Fibroblast of lung (primary cell): Measurements from ENCODE around the gene NAA16.

ENCODE experiments used
- EZH2 ChIP-seq: IDR thresholded peaks from 2 replicates; pipeline ENCODE4 v1.5.1; 2012; ENCODE audit warnings: low read length, control low read depth, mild to moderate bottlenecking; ENCODE audit errors: missing control alignments
- TF ChIP-seq, protein P1 (sequence below), 2 donors: IDR thresholded peaks in 1 of 2; conservative IDR thresholded peaks in 1 of 2; 1 replicate in 1 of 2; 2 replicates in 1 of 2; pipeline ENCODE4 v1.5.1; 2011 to 2012; ENCODE audit warnings: low read length in 2 of 2, control low read depth in 1 of 2, inconsistent platforms in 1 of 2, low read depth in 1 of 2, mild to moderate bottlenecking in 1 of 2

DNA sequence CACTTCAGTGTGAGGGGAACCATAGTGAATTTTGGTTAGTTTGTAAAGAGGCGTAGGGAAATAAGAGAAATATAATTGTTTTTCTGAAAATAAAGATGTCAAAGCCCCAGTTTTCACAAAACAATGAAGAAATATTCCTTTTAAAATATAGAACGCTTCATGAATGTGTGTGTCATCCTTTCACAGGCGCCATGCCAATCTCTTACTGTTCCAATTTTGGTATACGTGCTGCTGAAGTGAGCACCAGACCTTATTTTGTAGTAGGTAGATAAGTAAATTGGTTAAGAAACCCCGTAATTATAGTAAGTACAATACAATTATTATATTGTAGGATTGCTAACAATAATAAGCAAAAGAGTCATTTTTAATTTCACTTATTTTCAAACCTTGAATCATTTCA lies 43.3 kb downstream of the NAA16 start:
- TF ChIP-seq, protein P1, sequence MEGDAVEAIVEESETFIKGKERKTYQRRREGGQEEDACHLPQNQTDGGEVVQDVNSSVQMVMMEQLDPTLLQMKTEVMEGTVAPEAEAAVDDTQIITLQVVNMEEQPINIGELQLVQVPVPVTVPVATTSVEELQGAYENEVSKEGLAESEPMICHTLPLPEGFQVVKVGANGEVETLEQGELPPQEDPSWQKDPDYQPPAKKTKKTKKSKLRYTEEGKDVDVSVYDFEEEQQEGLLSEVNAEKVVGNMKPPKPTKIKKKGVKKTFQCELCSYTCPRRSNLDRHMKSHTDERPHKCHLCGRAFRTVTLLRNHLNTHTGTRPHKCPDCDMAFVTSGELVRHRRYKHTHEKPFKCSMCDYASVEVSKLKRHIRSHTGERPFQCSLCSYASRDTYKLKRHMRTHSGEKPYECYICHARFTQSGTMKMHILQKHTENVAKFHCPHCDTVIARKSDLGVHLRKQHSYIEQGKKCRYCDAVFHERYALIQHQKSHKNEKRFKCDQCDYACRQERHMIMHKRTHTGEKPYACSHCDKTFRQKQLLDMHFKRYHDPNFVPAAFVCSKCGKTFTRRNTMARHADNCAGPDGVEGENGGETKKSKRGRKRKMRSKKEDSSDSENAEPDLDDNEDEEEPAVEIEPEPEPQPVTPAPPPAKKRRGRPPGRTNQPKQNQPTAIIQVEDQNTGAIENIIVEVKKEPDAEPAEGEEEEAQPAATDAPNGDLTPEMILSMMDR (conservative IDR thresholded peaks at IDR 0.05 in 1 of 2, IDR thresholded peaks at IDR 0.05 in 1 of 2; ENCODE audit: low read depth in 1 of 2, low read length in 2 of 2) = no peak
- TF ChIP-seq EZH2 = no peak
